ENCODE measurements around the gene ROR2.

GRCh38 chr9:91894023-91894422, 56.0 kb downstream of the ROR2 start:
- TF ChIP-seq, protein P1, sequence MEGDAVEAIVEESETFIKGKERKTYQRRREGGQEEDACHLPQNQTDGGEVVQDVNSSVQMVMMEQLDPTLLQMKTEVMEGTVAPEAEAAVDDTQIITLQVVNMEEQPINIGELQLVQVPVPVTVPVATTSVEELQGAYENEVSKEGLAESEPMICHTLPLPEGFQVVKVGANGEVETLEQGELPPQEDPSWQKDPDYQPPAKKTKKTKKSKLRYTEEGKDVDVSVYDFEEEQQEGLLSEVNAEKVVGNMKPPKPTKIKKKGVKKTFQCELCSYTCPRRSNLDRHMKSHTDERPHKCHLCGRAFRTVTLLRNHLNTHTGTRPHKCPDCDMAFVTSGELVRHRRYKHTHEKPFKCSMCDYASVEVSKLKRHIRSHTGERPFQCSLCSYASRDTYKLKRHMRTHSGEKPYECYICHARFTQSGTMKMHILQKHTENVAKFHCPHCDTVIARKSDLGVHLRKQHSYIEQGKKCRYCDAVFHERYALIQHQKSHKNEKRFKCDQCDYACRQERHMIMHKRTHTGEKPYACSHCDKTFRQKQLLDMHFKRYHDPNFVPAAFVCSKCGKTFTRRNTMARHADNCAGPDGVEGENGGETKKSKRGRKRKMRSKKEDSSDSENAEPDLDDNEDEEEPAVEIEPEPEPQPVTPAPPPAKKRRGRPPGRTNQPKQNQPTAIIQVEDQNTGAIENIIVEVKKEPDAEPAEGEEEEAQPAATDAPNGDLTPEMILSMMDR (IDR thresholded peaks at IDR 0.05), result no peak
- TF ChIP-seq POLR2A (IDR thresholded peaks at IDR 0.05; ENCODE audit: low read depth) (no peak), EP300 (IDR thresholded peaks at IDR 0.05) (no peak), POLR2AphosphoS5 (IDR thresholded peaks at IDR 0.05) (no peak)
